Left ventricle myocardium inferior (tissue), 1 donor: Measurements from ENCODE around the gene FGD5. TPM values are rescaled to one million over a fixed set of nuclear protein-coding genes. Genes with fewer than 3 reads are reported as not detected.

Experiments
- DNase-seq: peaks from one replicate; pipeline ENCODE4 v3.0.0-alpha.2; 2020
- H3K27ac ChIP-seq: fragments of 200-600 bp; replicated peaks from 2 replicates; pipeline ENCODE4 v1.8.0; 2021
- H3K27me3 ChIP-seq: fragments of 200-600 bp; 2 replicates; pipeline ENCODE4 v1.8.0; 2021; ENCODE audit warnings: low read depth
- H3K36me3 ChIP-seq: fragments of 200-600 bp; 2 replicates; pipeline ENCODE4 v1.8.0; 2021
- H3K4me1 ChIP-seq: fragments of 200-600 bp; 2 replicates; pipeline ENCODE4 v1.8.0; 2021
- H3K4me3 ChIP-seq: fragments of 200-600 bp; 2 replicates; pipeline ENCODE4 v1.8.0; 2021; ENCODE audit warnings: mild to moderate bottlenecking, moderate library complexity
- H3K9me3 ChIP-seq: fragments of 200-600 bp; replicated peaks from 2 replicates; pipeline ENCODE4 v1.8.0; 2021
- intact Hi-C: fragments of 100-400 bp; cut with micrococcal nuclease; formaldehyde crosslinking; loops from one replicate; pipeline ENCODE4 v1.11.0; 2022
- total RNA-seq: library from RNA; stranded (reverse); fragmentation: NEBNext Ultra II Directional; extraction: Animal tissue kit (Norgen Biotek cat#: 25700); gene quantifications from one replicate; pipeline ENCODE4 v1.2.1, GENCODE V29; 2021
- TF ChIP-seq, protein P1 (sequence below): fragments of 200-600 bp; IDR thresholded peaks from 2 replicates; pipeline ENCODE4 v1.8.0; 2021; ENCODE audit warnings: antibody characterized with exemption, mild to moderate bottlenecking, borderline replicate concordance
- donor health status: DM: no; HTN: yes; CAD: no; lungs with severe emphysema.

Gene FGD5
- total RNA-seq, 1 donor from 2014 or later, result 13.9 TPM

DNA sequence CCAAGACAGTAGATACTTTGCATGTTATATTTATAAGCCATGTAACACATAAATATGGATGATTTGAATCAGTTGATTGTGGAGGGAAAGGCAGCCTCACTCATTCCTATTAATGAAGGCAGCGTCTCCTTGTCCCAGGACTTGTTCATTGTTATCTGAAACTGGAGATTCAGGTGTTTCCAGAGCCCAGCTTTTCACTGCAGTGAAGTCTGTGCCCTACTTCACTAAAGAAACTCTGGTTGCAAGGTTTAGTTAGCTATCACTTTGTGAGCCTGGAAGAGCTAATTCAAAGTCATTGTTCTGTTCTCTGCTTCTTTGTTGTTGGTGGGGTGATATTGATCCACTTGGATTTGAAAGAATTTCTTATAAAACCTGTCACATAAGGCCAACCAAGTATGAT is 138.4 kb downstream of the FGD5 start:
- intact Hi-C loops, result no loop called here
- no peak for DNase-seq
- Histone ChIP-seq H3K4me3 (no peak overlapping the region), H3K9me3 (no peaks in the 10 kb centered on the region), H3K27ac (no peak overlapping the region), H3K36me3 (peaks cover 14% of the 10 kb centered on the region), H3K27me3 (no peaks in the 10 kb centered on the region), H3K4me1 (peaks cover 32% of the 10 kb centered on the region)
- TF ChIP-seq, protein P1, sequence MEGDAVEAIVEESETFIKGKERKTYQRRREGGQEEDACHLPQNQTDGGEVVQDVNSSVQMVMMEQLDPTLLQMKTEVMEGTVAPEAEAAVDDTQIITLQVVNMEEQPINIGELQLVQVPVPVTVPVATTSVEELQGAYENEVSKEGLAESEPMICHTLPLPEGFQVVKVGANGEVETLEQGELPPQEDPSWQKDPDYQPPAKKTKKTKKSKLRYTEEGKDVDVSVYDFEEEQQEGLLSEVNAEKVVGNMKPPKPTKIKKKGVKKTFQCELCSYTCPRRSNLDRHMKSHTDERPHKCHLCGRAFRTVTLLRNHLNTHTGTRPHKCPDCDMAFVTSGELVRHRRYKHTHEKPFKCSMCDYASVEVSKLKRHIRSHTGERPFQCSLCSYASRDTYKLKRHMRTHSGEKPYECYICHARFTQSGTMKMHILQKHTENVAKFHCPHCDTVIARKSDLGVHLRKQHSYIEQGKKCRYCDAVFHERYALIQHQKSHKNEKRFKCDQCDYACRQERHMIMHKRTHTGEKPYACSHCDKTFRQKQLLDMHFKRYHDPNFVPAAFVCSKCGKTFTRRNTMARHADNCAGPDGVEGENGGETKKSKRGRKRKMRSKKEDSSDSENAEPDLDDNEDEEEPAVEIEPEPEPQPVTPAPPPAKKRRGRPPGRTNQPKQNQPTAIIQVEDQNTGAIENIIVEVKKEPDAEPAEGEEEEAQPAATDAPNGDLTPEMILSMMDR, result no peak

DNA sequence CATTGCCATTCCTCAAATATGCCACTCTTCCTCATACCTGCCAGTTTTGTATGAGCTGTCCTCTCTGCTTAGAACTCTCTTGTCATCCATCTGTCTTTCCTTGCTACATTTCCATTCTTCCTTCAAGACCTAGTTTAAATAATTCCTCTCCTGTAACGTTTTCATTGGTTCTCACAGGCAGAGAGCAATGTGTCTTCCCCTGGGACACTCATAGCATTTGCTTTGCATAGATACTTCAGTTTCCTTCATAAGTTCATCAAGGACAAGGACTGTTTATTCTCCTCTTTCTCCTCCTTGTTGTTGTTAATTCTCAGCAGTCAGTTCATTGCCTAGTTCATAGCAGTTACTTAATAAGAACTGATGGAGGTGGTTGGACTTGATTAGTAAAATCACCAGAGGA is 139.2 kb downstream of the FGD5 start:
- intact Hi-C loops, result no loop called here
- no peak for DNase-seq
- Histone ChIP-seq H3K36me3 (peaks cover 18% of the 10 kb centered on the region), H3K27me3 (no peaks in the 10 kb centered on the region), H3K9me3 (no peaks in the 10 kb centered on the region), H3K4me1 (peaks cover 32% of the 10 kb centered on the region), H3K27ac (no peak overlapping the region), H3K4me3 (no peak overlapping the region)
- TF ChIP-seq, protein P1, result no peak

DNA sequence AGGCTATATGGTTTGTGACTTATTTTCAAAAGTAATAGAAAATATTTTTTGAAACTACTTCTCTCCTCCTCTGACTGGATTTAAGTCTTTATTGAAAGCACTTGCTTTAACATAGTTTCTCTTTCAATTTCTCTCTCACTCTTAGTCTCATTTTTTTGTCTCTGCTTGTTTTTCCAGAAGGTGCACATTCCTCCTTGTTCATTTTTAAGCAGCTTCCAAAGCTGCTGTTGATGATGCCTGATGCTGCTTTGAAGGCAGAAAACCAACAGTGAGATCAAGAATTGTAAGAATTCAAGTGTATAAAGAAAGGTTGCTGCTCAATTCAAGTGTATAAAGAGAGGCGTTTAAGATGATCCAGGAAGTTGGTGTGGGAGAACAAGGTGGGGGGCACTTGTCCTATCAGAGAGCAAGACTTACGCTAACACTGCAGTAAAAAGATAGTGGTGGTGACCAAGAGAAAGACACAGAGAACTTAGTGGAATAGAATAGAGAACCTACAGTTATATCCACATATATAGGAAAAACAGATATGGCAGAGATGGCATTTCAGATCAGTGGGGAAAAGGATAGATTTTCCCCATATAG is 140.7 kb downstream of the FGD5 start:
- Histone ChIP-seq H3K9me3 (no peaks in the 10 kb centered on the region), H3K27me3 (no peaks in the 10 kb centered on the region), H3K4me3 (no peak overlapping the region), H3K27ac (no peak overlapping the region), H3K36me3 (peaks cover 18% of the 10 kb centered on the region), H3K4me1 (peaks cover 32% of the 10 kb centered on the region)
- intact Hi-C loops, result no loop called here
- TF ChIP-seq, protein P1, result no peak
- DNase-seq, result no peak

DNA sequence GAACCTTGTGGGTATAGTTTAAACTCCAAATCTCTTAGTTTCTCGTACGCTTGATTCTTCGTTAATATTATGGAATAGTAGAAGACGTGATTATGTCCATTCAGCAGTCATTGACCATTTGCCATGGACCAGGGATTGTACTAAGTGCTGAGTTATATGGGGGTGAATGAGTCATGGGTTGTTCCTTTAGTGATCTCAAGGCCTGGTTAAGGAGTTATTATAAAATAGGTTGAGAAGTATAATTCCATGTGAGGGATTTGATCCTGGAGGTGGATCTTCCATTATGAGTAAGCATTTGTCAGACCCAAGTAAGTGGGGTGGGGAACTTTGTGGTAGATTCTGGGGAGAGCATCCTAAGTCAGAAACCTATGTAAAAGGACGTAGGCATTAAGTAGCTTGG is 144.0 kb downstream of the FGD5 start:
- Histone ChIP-seq H3K4me3 (no peak overlapping the region), H3K36me3 (peaks cover 37% of the 10 kb centered on the region), H3K27ac (no peak overlapping the region), H3K27me3 (no peaks in the 10 kb centered on the region), H3K4me1 (peaks cover 24% of the 10 kb centered on the region), H3K9me3 (peaks cover 8% of the 10 kb centered on the region)
- no peak for DNase-seq
- TF ChIP-seq, protein P1, result no peak
- intact Hi-C loops, result no loop called here

DNA sequence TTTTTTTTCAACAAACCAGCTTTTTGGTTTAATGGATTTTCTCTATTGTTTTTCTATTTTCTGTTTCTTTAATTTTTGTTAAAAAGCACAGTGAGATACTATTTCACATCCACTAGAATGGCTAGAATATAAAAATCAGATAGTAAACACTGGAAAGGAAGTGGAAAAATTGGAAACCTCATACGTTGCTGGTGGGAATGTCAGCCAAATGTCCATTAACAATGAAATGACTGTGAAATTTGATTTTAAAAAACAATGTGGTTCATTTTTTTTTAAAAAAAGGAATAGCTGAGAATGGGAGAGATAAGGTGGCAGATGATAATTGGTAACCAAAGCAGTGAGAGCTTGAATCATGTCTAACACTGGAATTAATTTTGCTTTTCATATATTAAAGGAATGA is 148.5 kb downstream of the FGD5 start:
- intact Hi-C loops, result no loop called here

More for the DNA sequence above, 148.5 kb downstream of the FGD5 start:
- Histone ChIP-seq H3K4me3 (no peak overlapping the region), H3K27ac (no peak overlapping the region), H3K4me1 (peaks cover 8% of the 10 kb centered on the region), H3K36me3 (peaks cover 32% of the 10 kb centered on the region), H3K27me3 (no peaks in the 10 kb centered on the region), H3K9me3 (peaks cover 8% of the 10 kb centered on the region)
- no peak for DNase-seq
- TF ChIP-seq, protein P1, result no peak
